Kidney tubule cell (primary cell): ENCODE measurements around the gene GRID1.
A peak's percentile ranks its signal among the peaks of the same experiment; 100 is the strongest.
"Not testable (repeated sequence)": the region's sequence is repeated elsewhere in the genome, so short reads cannot be mapped to it uniquely, and the experiment has no call there.

Source experiments
- DNase-seq: peaks from one replicate; pipeline ENCODE4 v3.0.0-alpha.2; 2018; ENCODE audit warnings: low spot score

The GRID1 gene

GRCh38 chr10:85864173-85864549 is 502.4 kb downstream of the GRID1 start:
- DNase-seq: no peak

- peak; percentile 12 for DNase-seq
These were observed 503.1 kb downstream of the GRID1 start for GRCh38 chr10:85863301-85864172.

GRCh38 chr10:85862771-85863170 is 503.8 kb downstream of the GRID1 start:
- no peak for DNase-seq

- DNase-seq: no peak
These were observed 504.9 kb downstream of the GRID1 start for GRCh38 chr10:85861513-85862197.

GRCh38 chr10:85859859-85860258 is 506.7 kb downstream of the GRID1 start:
- no peak for DNase-seq

GRCh38 chr10:85858776-85859515 is 507.6 kb downstream of the GRID1 start:
- DNase-seq: no peak

GRCh38 chr10:85857791-85858190 is 508.8 kb downstream of the GRID1 start:
- no peak for DNase-seq

- no peak for DNase-seq
These were observed 509.3 kb downstream of the GRID1 start for GRCh38 chr10:85857305-85857704.

- no peak for DNase-seq
These were observed 514.7 kb downstream of the GRID1 start for GRCh38 chr10:85851934-85852333.

GRCh38 chr10:85851325-85851724 is 515.3 kb downstream of the GRID1 start:
- peak; percentile 68 for DNase-seq

- no peak for DNase-seq
These were observed 515.9 kb downstream of the GRID1 start for GRCh38 chr10:85850736-85851135.

- no peak for DNase-seq
These were observed 517.3 kb downstream of the GRID1 start for GRCh38 chr10:85849315-85849714.

- DNase-seq: no peak
These were observed 517.8 kb downstream of the GRID1 start for GRCh38 chr10:85848756-85849155.

- no peak for DNase-seq
These were observed 519.5 kb downstream of the GRID1 start for GRCh38 chr10:85847085-85847484.

GRCh38 chr10:85838660-85839059 is 527.9 kb downstream of the GRID1 start:
- DNase-seq: not testable (repeated sequence)

- no peak for DNase-seq
These were observed 533.6 kb downstream of the GRID1 start for GRCh38 chr10:85832988-85833387.

GRCh38 chr10:85831422-85831821 is 535.2 kb downstream of the GRID1 start:
- no peak for DNase-seq

GRCh38 chr10:85826377-85826776 is 540.2 kb downstream of the GRID1 start:
- no peak for DNase-seq

- DNase-seq: no peak
These were observed 555.2 kb downstream of the GRID1 start for GRCh38 chr10:85811405-85811804.

- no peak for DNase-seq
These were observed 555.9 kb downstream of the GRID1 start for GRCh38 chr10:85810674-85811073.

GRCh38 chr10:85795460-85795859 is 571.1 kb downstream of the GRID1 start:
- DNase-seq: no peak

- no peak for DNase-seq
These were observed 572.0 kb downstream of the GRID1 start for GRCh38 chr10:85794553-85794952.

GRCh38 chr10:85792533-85792858 is 574.1 kb downstream of the GRID1 start:
- DNase-seq: no peak
